AG09319 (cell line): ENCODE data around the gene TIPARP.

ENCODE experiments used
- DNase-seq: peaks from one replicate; pipeline ENCODE4 v3.0.0-alpha.2; 2010; ENCODE audit warnings: low read depth; ENCODE audit errors: extremely low read depth
- CTCF ChIP-seq: IDR thresholded peaks from 2 replicates; pipeline ENCODE4 v1.5.1; 2011; ENCODE audit warnings: low read depth, mild to moderate bottlenecking, inconsistent platforms, low read length, moderate library complexity

The TIPARP gene

GRCh38 chr3:156742401-156742800 is 68.0 kb downstream of the TIPARP start:
- TF ChIP-seq CTCF: no peak
- DNase-seq: no peak

DNA sequence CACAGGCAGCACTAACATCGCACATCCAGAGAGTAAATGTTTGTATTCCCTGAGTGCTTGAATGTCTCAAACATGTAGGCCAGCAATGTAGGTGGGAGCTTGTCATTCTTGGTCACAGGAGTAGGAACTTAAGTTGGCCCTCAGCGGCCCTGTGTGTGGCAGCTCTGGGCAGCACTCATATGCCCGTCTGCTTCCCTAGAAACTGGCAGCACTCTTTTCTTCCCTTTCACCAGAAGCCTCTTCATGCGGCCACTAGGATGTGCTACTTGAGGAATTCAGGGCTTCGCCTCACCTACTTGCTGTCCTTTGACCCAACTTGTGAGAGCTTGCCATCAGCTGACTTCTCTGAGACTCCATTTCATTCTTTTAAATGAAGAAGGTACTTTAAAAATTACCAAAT is 69.5 kb downstream of the TIPARP start:
- no peak for DNase-seq
- TF ChIP-seq CTCF: no peak

- no peak for TF ChIP-seq CTCF
- no peak for DNase-seq
Observed at GRCh38 chr3:156744631-156745030, 70.2 kb downstream of the TIPARP start.

DNA sequence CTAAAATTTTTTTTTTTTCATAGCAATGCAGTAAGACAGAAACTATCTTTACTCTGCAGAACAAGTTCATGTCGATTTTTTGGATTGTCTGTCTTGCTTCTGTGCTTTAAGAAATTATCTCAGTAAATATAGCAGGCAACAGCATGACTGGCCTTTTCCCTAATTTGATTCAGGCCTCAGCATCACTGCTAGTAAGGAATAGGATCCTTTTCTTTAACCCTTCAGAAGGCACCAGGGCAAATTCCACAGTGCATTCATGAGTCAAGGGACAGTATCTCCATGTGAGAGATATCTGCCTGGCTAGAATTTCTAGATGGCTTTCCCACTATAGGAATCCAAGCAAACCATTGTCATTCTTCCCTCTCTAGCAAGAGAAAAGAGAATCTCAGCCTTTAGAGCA is 71.4 kb downstream of the TIPARP start:
- no peak for TF ChIP-seq CTCF
- DNase-seq: no peak

GRCh38 chr3:156747046-156747445 is 72.7 kb downstream of the TIPARP start:
- TF ChIP-seq CTCF: no peak

DNA sequence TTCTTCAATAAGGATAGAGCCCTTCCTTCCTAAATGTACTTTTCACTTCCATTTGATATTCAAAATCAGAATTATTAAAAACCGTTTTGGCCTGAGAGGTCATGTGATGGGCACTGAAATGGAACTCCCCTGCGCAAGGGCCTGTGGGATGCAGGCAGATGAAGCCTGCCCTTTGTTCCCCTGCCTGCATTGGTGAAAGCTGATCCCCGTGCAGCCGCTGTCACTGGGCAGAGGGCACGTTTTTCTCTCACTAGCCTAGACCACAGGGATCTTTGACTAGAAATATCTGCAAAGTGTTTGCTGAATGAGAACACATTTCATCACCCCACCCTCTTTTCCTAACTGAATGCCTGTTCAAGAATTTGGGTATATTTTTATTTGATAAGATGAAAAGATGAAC is 74.9 kb downstream of the TIPARP start:
- TF ChIP-seq CTCF: no peak
- no peak for DNase-seq

More at GRCh38 chr3:156747046-156747445, 72.7 kb downstream of the TIPARP start:
- DNase-seq: no peak

DNA sequence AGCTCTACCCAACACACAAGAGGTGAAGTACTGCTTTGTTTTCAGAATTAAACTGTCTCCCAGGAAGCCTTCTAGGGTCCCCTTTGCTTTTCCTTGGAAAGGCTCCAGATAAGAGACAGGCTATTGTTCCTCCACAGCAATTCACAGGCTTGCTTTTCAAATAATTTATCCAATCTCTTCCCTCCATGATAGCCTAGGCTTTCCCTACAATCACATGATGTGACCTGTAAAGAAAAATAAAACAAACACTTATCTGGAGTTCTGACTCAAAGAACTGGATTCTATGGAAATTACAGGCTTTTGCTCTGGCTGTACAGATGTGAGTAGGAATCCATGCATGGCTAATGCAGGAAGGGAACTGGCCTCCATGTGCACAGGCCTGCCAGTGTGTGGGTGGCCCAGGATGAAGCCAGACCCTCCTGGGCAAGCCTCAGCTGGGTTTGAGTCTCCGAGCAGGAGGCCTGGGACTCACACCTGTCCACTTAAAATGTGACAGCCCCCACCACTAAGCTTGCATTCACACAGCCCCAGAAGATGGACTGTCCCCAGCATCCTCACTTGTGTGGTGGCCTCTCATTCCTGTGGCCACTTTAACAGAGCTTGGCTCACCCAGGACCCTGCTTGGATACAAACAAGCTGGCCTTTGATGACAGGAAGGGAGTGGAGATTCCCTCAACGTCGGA is 75.9 kb downstream of the TIPARP start:
- no peak for DNase-seq
- no peak for TF ChIP-seq CTCF
